ENCODE data around the gene ARF1. TPM values are rescaled to one million over a fixed set of nuclear protein-coding genes. Genes with fewer than 3 reads are reported as not detected.

The ARF1 gene
- total RNA-seq (2014; rRNA removed; shearing (Covaris generic)): 292 and 326 TPM in 2 replicates

GRCh38 chr1:228082214-228082917 lies at the start of gene ARF1:
Gene ARF1 (plus strand): TSS chr1:228082708. CDS start chr1:228097115, 14,407 bp downstream.
- Histone ChIP-seq H3K4me3 (ENCODE audit: insufficient read depth, low read depth, low read length) (peak within 1 kb of the TSS; percentile 100), H3K27me3 (ENCODE audit: control insufficient read depth, insufficient read depth, low read length) (peaks cover 13% of the 10 kb centered on the region), H3K36me3 (replicated peaks; ENCODE audit: control insufficient read depth, insufficient read depth, low read length) (no peaks in the 10 kb centered on the region; the same call in 1 of the 2 replicates)
- peak; percentile 100 for DNase-seq

- Histone ChIP-seq H3K36me3 (replicated peaks; ENCODE audit: control insufficient read depth, insufficient read depth, low read length) (no peaks in the 10 kb centered on the region), H3K4me3 (ENCODE audit: insufficient read depth, low read depth, low read length) (no peak overlapping the region), H3K27me3 (ENCODE audit: control insufficient read depth, insufficient read depth, low read length) (peaks cover 21% of the 10 kb centered on the region)
- DNase-seq: no peak
Observed at GRCh38 chr1:228033376-228033775, 49.1 kb upstream of the ARF1 start.

- Histone ChIP-seq H3K4me3 (ENCODE audit: insufficient read depth, low read depth, low read length) (no peak overlapping the region), H3K27me3 (ENCODE audit: control insufficient read depth, insufficient read depth, low read length) (peaks cover 38% of the 10 kb centered on the region), H3K36me3 (replicated peaks; ENCODE audit: control insufficient read depth, insufficient read depth, low read length) (no peaks in the 10 kb centered on the region)
- DNase-seq: peak; percentile 63
Observed at GRCh38 chr1:228034954-228035837, 47.3 kb upstream of the ARF1 start.

- Histone ChIP-seq H3K27me3 (ENCODE audit: control insufficient read depth, insufficient read depth, low read length) (peaks cover 39% of the 10 kb centered on the region), H3K4me3 (ENCODE audit: insufficient read depth, low read depth, low read length) (no peak overlapping the region), H3K36me3 (replicated peaks; ENCODE audit: control insufficient read depth, insufficient read depth, low read length) (no peaks in the 10 kb centered on the region)
- peak; percentile 71 for DNase-seq
Observed at GRCh38 chr1:228035844-228036243, 46.7 kb upstream of the ARF1 start.

- no peaks in the 10 kb centered on the region for H3K36me3 ChIP-seq (replicated peaks; ENCODE audit: control insufficient read depth, insufficient read depth, low read length)
- H3K4me3 ChIP-seq (ENCODE audit: insufficient read depth, low read depth, low read length): no peak overlapping the region
- H3K27me3 ChIP-seq (ENCODE audit: control insufficient read depth, insufficient read depth, low read length): peaks cover 44% of the 10 kb centered on the region
- DNase-seq: peak; percentile 73
Observed at GRCh38 chr1:228036701-228037231, 45.7 kb upstream of the ARF1 start.

GRCh38 chr1:228037401-228038386 lies 44.8 kb upstream of the ARF1 start:
- Histone ChIP-seq H3K27me3 (ENCODE audit: control insufficient read depth, insufficient read depth, low read length) (peaks cover 45% of the 10 kb centered on the region), H3K36me3 (replicated peaks; ENCODE audit: control insufficient read depth, insufficient read depth, low read length) (no peaks in the 10 kb centered on the region), H3K4me3 (ENCODE audit: insufficient read depth, low read depth, low read length) (peak overlapping the region; percentile 45)
- DNase-seq: peak; percentile 92

GRCh38 chr1:228038387-228039005 lies 44.0 kb upstream of the ARF1 start:
- H3K27me3 ChIP-seq (ENCODE audit: control insufficient read depth, insufficient read depth, low read length): peaks cover 47% of the 10 kb centered on the region
- DNase-seq: peak; percentile 57

GRCh38 chr1:228039006-228039903 lies 43.3 kb upstream of the ARF1 start:
- DNase-seq: no peak
- H3K27me3 ChIP-seq (ENCODE audit: control insufficient read depth, insufficient read depth, low read length): peaks cover 49% of the 10 kb centered on the region
- H3K36me3 ChIP-seq (replicated peaks; ENCODE audit: control insufficient read depth, insufficient read depth, low read length): no peaks in the 10 kb centered on the region
- no peak overlapping the region for H3K4me3 ChIP-seq (ENCODE audit: insufficient read depth, low read depth, low read length)

More at GRCh38 chr1:228038387-228039005, 44.0 kb upstream of the ARF1 start:
- Histone ChIP-seq H3K36me3 (replicated peaks; ENCODE audit: control insufficient read depth, insufficient read depth, low read length) (no peaks in the 10 kb centered on the region), H3K4me3 (ENCODE audit: insufficient read depth, low read depth, low read length) (peak overlapping the region; percentile 45)

GRCh38 chr1:228039986-228040385 lies 42.5 kb upstream of the ARF1 start:
- no peak for DNase-seq
- Histone ChIP-seq H3K4me3 (ENCODE audit: insufficient read depth, low read depth, low read length) (no peak overlapping the region), H3K36me3 (replicated peaks; ENCODE audit: control insufficient read depth, insufficient read depth, low read length) (no peaks in the 10 kb centered on the region), H3K27me3 (ENCODE audit: control insufficient read depth, insufficient read depth, low read length) (peaks cover 54% of the 10 kb centered on the region)

GRCh38 chr1:228041316-228041715 lies 41.2 kb upstream of the ARF1 start:
- Histone ChIP-seq H3K27me3 (ENCODE audit: control insufficient read depth, insufficient read depth, low read length) (peaks cover 53% of the 10 kb centered on the region), H3K4me3 (ENCODE audit: insufficient read depth, low read depth, low read length) (no peak overlapping the region), H3K36me3 (replicated peaks; ENCODE audit: control insufficient read depth, insufficient read depth, low read length) (no peaks in the 10 kb centered on the region)
- no peak for DNase-seq

GRCh38 chr1:228042508-228042907 lies 40.0 kb upstream of the ARF1 start:
- no peak for DNase-seq
- H3K27me3 ChIP-seq (ENCODE audit: control insufficient read depth, insufficient read depth, low read length): peaks cover 43% of the 10 kb centered on the region

GRCh38 chr1:228043281-228043848 lies 39.1 kb upstream of the ARF1 start:
- DNase-seq: no peak
- Histone ChIP-seq H3K4me3 (ENCODE audit: insufficient read depth, low read depth, low read length) (no peak overlapping the region), H3K27me3 (ENCODE audit: control insufficient read depth, insufficient read depth, low read length) (peaks cover 35% of the 10 kb centered on the region), H3K36me3 (replicated peaks; ENCODE audit: control insufficient read depth, insufficient read depth, low read length) (no peaks in the 10 kb centered on the region)

More at GRCh38 chr1:228042508-228042907, 40.0 kb upstream of the ARF1 start:
- no peaks in the 10 kb centered on the region for H3K36me3 ChIP-seq (replicated peaks; ENCODE audit: control insufficient read depth, insufficient read depth, low read length)
- no peak overlapping the region for H3K4me3 ChIP-seq (ENCODE audit: insufficient read depth, low read depth, low read length)

Data from H7 (cell line).